CD1c-positive myeloid dendritic cell (primary cell): ENCODE data around the gene TENM4.

ENCODE experiments used
- DNase-seq: peaks from one replicate; pipeline ENCODE4 v3.0.0-alpha.2; 2016; ENCODE audit errors: extremely low spot score

The TENM4 gene

DNA sequence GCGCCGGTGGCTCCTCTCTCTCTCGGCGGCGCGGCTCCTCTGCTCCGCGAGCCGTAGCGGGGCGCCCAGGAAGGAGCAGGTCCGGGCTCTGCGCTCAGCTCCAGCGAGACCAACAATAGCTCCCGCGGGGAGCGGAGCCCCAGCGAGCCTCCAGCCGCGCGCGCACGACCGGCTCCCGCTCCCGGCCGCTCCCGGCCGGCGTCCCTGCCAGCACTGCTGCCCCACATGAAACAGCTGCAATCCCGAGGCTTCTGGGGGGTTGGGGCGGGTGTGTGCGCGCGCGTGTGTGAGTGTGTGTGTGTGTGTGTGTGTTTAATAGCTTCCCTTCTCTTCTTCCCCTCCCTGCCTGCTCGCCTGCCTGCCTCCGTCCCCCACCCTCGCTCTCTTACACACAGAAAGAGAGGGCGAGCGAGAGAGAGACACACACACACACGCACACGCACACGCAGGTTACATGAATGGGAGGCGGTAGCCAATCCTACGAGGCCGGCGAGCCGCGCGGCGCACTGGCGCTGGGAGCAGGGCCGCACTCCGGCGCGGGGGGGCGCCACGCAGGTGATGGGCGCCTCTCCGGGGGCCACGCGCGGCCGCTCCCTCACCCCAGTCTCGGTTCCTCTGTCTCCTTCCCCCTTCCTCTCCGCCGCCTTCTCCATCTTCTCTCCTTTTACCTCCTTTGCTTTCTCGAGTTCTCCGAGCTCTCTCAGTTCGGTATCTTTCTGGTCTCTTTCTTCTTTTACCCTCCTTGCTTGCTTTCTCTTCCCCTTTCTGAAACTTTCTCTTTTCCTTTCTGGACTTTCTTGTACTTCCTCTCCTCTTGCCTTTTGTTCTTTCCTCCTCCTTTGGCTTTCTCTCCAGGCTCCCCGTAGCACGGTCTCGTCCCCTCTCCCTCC lies at the start of gene TENM4:
TENM4 (minus strand) TSS at position 460 of the 890 bp plus-strand sequence. CDS start 371,086 bp downstream, outside the sequence.
- peak; percentile 17 for DNase-seq

- no peak for DNase-seq
These were observed 47.5 kb upstream of the TENM4 start for GRCh38 chr11:79488286-79488685.

- no peak for DNase-seq
These were observed 46.6 kb upstream of the TENM4 start for GRCh38 chr11:79487412-79487811.

DNA sequence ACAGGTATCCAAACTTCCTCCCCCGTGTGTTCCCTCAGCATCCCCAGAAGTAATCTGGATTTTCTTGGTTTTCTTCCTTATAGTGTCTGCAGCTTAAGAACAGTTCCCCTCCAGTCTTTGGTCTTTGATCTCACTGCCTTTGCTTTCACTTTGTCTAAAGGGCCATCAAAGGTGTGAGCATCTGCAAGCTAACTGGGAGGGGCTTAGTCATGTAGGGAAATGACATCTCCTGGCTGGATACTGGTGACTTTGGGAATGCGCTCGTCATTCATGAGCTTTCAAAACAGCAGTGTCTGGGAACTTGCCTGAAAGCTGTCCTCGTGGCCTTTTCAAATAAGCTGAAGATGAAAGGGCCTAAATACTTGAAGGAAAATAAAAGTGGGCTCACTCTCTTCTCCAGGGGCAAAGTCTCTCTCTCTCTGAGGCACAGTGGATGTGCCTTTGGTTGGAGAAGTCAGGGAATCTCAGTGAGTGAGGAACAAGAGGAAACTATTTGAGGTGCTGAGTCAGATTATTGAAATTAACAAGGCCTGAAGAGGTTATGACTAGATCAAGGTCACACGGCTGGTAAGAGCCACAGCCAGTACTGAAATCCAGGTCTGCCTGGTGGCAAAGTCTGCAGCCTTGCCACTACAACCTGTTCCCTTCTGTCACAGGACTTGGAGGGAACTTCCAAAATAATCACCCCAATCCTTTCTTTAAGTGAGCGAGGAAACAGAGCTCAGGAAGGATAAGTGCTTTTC lies 45.6 kb upstream of the TENM4 start:
- DNase-seq: no peak

DNA sequence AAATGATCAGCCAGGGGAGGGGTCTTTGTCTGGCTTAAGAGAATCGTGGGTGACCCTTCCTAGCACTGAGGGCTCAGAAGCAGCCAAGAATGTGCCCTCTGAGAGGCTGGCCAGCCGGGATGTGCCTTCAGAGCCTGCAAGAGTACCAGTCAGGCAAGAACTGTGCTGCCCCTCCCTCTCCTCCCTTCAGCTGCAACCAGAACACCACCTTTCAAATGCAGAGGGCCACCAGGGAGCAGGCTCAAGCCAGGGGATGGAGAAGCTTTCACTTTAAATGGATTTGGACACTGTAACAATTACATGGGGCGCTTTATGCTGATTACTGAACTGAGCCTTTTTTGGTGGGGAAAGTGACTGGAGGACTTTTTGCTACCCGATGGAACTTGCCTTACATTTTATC lies 44.9 kb upstream of the TENM4 start:
- DNase-seq: no peak

GRCh38 chr11:79484872-79485271 lies 44.0 kb upstream of the TENM4 start:
- DNase-seq: no peak

DNA sequence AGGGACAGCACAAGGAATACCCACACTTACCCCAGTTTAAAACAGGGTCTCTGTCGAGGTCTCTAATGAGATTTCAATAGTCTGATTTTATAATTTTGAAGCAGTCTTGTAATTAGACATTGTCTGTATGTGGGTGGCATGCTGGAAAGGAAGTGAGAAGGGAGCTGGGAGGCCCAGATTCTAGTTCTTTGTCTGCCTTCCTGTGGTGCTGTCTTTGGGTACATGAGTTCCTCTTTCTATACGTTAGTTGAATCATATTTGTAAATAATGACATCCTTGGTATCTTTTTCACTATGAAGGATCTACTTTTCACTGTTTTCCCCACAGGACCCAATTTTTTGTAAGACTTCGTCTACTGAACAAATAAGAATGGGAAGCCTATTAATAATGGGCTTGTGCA lies 42.0 kb upstream of the TENM4 start:
- DNase-seq: peak; percentile 74

GRCh38 chr11:79481795-79482194 lies 41.0 kb upstream of the TENM4 start:
- peak; percentile 40 for DNase-seq

- DNase-seq: no peak
These were observed 40.0 kb upstream of the TENM4 start for GRCh38 chr11:79480864-79481263.

- no peak for DNase-seq
These were observed 32.1 kb upstream of the TENM4 start for GRCh38 chr11:79472819-79473529.

DNA sequence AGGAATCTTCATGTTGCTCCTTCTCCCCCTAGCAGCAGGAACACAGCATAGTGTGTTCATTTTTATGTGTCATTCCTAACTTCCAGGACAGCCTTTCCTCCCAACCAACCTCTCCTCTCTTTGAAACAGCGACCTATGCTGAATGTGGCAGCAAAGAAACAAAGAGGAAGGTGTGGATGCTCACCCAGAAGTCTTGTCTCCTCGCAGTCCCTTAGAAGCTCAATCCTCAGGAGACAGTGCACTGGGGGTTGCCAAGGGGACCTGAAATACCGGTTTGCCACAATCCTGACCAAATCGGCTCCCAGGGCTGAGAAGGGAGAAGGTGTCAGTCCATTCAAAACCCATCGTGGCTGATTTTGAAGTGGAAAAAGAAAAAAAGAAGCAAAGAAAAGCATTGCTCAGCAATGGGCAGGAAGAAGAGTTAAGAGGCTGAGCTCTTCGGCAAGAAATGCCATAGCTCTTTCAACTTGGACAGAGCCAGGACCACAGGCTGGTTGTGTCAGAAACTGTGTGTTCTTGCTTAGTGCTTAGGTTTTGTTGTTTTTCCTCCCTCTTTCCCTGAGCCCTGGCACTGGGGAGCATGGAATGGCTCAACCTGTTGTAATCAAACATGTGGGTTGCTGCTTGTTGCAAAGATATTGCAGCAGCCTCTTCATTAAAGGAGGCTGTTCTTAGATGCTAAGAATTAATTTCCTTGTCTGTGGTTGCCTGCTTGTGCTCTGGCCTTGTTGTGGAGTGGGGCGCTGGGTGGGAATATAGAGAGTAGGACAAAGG lies 30.4 kb upstream of the TENM4 start:
- DNase-seq: no peak

DNA sequence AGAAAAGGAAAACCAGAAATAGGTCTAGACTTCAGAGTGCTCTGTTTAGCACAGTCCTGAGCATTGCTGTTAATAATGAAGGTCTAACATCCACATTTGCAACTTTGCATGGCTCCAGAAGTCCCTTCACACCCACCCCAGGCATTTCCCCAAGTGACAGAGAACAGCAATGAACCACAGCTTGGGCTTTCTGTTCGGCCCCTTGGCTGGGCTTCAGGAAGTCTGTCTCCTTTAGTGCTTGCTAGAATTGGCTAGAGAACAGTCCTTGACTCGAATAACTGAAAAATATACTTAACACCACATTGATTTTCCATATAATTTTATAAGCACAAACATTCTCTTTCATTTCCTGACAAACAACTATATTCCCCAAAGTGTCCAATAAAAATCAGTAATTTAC lies 29.3 kb upstream of the TENM4 start:
- DNase-seq: no peak

DNA sequence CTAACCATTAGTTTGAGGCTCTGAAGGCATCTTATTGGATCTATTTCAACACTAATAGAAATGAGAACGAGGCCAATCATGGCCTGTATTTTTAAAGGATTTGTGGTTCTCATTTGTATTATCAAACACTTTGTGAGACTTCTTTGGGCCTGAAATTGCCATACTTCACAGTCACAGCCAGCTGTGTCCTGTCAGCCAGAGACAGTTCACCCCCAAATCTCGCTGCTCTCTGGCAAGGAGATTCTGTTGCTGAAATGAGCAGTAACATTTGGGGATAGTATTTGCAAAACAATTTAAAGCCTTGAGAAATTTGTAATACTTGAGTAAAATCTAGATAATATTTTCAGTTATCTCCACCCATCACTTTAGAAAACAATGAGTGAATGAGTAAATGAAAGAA lies 26.9 kb upstream of the TENM4 start:
- no peak for DNase-seq

- no peak for DNase-seq
These were observed 25.6 kb upstream of the TENM4 start for GRCh38 chr11:79466411-79466810.

GRCh38 chr11:79465160-79465559 lies 24.3 kb upstream of the TENM4 start:
- no peak for DNase-seq

DNA sequence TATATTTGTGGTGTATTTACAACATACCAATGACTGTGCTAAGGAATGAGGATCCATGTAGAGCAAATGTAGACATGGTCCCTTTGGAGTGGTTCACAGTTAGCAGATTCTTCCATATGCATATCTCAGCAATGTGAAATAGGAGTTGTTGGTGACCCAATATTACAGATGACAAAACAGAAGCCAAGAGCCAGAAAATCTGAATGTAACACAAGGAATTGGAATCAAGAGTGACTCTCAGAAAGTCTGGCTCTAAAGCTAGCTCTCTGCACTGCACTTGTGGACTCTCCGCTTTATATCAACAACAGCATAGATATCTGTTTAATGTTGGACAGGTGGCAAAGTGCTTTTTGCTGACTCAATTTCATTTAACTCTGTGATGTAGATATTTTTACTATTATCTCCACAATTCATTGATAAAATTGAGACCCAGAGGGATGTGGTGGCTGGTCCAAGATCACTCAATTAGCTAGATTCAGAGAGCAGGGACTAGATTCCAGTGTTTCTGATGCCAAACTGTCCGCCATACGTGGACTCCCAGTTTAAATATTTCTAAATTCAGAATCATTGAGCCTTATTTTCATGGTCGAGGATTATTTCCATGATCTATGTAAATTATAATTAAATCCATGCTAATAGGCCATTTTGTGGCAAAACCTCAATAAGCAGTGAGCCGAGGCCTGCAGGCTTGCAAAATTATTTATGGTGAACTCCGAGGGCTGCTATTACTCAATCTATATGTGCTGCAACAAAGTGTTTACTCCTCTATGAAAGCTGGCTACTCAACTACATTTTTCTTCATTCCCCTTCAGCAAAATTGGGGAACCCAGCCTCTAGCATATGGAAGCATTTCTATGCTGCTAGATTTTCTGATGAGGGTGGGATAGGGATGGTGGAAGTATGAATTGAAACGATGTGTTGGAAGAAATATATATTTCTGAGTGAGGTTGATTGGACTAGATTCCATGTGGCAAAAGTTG lies 21.1 kb upstream of the TENM4 start:
- DNase-seq: no peak

DNA sequence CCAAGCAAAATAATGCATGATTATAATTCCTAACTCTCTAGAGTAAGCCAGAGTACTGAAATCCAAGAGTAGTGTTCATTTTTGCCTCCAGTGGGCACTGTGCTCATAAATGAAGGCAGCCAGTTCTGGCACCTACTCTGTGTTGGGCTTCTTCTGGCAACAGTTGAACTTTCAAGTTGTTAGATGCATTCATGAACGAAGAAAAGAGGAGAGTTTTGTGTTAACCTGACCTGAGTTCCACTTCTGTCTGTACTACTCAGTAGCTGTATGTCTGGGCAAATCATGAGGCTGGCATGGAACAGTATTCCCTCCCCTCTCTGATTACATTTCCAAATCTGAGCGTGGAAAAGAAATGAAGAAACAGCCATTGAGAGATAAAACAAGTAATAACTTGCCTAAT lies 20.3 kb upstream of the TENM4 start:
- peak; percentile 5 for DNase-seq

GRCh38 chr11:79458709-79459108 lies 17.9 kb upstream of the TENM4 start:
- DNase-seq: no peak

DNA sequence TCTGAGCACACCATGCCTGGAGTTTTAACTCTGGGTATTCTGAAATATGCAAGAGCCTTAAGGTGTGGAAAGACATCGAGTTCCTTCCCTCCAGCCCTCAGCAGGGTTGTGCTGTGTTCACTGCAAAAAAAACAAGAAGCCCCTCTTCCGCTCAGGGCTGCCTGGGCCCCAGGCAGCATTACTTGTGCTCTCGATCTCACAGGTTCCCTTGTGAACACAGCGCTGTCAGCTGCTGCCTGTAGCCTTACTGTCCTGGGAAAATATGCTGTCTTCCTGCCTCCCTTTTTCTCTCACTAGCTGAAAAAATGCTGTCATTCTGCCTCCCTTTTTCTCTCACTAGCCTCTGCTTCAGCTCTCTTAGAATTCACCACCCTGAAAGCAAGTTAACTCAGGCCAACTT lies 15.7 kb upstream of the TENM4 start:
- no peak for DNase-seq

DNA sequence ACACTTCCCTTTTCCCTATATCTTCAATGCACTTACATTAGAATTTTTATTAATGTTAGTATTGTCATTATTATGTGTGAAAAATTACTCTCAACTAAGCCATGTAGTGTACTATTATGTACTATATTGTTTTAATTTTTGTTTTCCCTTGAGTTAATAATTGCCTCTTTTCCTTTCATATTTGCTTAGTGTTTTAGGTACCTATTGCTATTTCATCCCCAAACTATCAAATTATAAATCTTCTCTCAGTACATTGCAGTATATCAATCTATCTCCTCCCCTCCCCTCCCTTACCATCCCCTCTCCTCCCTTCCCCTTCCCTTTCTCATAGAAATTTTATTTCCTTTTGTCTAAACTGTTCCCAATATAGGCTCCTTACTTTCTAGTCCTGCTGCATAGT lies 12.8 kb upstream of the TENM4 start:
- no peak for DNase-seq
